ENCODE measurements around the gene TCEA2. TPM values are rescaled to one million over a fixed set of nuclear protein-coding genes. Genes with fewer than 3 reads are reported as not detected.

The TCEA2 gene
- total RNA-seq, 1 donor from 2014 or later = 40.2 TPM

GRCh38 chr20:64058536-64058935 is 4.5 kb upstream of the TCEA2 start:
- no peak for DNase-seq
- Histone ChIP-seq H3K36me3 (no peaks in the 10 kb centered on the region), H3K27ac (no peak overlapping the region), H3K4me3 (no peak overlapping the region), H3K9me3 (no peaks in the 10 kb centered on the region), H3K27me3 (no peaks in the 10 kb centered on the region), H3K4me1 (peaks cover 14% of the 10 kb centered on the region)
- no peak for TF ChIP-seq CTCF (IDR thresholded peaks at IDR 0.05)
- intact Hi-C loops (cut with DNase I) = no loop called here
- no peak for ATAC-seq

- H3K27me3 ChIP-seq = no peaks in the 10 kb centered on the region
- TF ChIP-seq CTCF (IDR thresholded peaks at IDR 0.05) = no peak
- intact Hi-C loops (cut with DNase I) = no loop called here
- H3K4me1 ChIP-seq = peaks cover 21% of the 10 kb centered on the region
- no peak for DNase-seq
- H3K4me3 ChIP-seq = peak overlapping the region; percentile 92
- ATAC-seq = no peak
- no peaks in the 10 kb centered on the region for H3K36me3 ChIP-seq
- H3K9me3 ChIP-seq = no peaks in the 10 kb centered on the region
- H3K27ac ChIP-seq = peak overlapping the region; percentile 90
Measured at GRCh38 chr20:64062276-64062595, 762 bp upstream of the TCEA2 start.

GRCh38 chr20:64063389-64064144 is 569 bp downstream of the TCEA2 start:
- DNase-seq = no peak
- Histone ChIP-seq H3K4me1 (peaks cover 17% of the 10 kb centered on the region), H3K27me3 (no peaks in the 10 kb centered on the region), H3K9me3 (no peaks in the 10 kb centered on the region), H3K27ac (peak overlapping the region; percentile 90), H3K4me3 (peak overlapping the region; percentile 92), H3K36me3 (no peaks in the 10 kb centered on the region)
- TF ChIP-seq CTCF (IDR thresholded peaks at IDR 0.05) = no peak
- peak; percentile 7 for ATAC-seq
- intact Hi-C loops (cut with DNase I) = no loop called here

DNA sequence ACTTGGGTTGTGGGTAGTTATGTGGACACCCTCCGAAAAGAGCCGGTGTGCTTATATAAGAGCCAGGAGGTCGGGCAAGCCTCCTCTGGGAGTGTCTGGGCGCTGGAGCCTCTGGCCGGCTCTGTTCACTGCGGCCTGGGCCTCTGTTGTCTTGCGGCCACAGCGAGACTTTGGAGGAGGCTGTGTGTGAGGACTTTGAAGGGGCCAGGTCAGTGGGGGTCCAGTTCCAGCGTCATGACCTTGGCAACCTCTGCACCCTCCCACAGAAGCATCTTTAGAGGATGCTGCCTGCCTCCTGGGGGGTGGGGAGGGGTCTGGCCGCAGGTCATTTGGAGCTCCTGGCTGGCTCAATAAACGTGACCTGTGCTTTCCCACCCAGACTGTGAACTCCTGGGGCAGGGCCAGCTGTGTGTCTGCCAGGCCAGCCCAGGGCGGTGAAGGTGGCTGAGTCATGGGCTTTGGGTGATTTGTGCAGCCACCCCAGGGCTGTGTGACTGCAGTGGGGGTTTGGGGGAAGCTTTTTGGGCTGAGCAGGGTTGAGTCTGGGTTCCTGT is 1.2 kb downstream of the TCEA2 start:
- no peak for ATAC-seq
- TF ChIP-seq CTCF (IDR thresholded peaks at IDR 0.05) = no peak
- Histone ChIP-seq H3K36me3 (no peaks in the 10 kb centered on the region), H3K4me1 (peaks cover 17% of the 10 kb centered on the region), H3K27ac (no peak overlapping the region), H3K4me3 (peak overlapping the region; percentile 92), H3K9me3 (no peaks in the 10 kb centered on the region), H3K27me3 (no peaks in the 10 kb centered on the region)
- intact Hi-C loops (cut with DNase I) = no loop called here
- DNase-seq = no peak

- Histone ChIP-seq H3K36me3 (no peaks in the 10 kb centered on the region), H3K4me1 (peaks cover 17% of the 10 kb centered on the region), H3K27ac (no peak overlapping the region), H3K4me3 (no peak overlapping the region), H3K27me3 (no peaks in the 10 kb centered on the region), H3K9me3 (no peaks in the 10 kb centered on the region)
- ATAC-seq = no peak
- no peak for DNase-seq
- intact Hi-C loops (cut with DNase I) = no loop called here
- no peak for TF ChIP-seq CTCF (IDR thresholded peaks at IDR 0.05)
Measured at GRCh38 chr20:64065062-64065973, 2.3 kb downstream of the TCEA2 start.
